Measurements from ENCODE around the gene ADCK1. TPM values are rescaled to one million over a fixed set of nuclear protein-coding genes. Genes with fewer than 3 reads are reported as not detected.

Gene ADCK1
- total RNA-seq, 1 experiment from 2014 or later: 12.2 TPM

- Histone ChIP-seq H2AFZ (ENCODE audit: low read length) (no peak overlapping the region), H3K27ac (ENCODE audit: insufficient read length, low read depth, low read length) (no peak overlapping the region), H3K23ac (ENCODE audit: insufficient read length, low read depth, low read length) (no peak overlapping the region), H4K20me1 (ENCODE audit: control insufficient read depth, insufficient read depth, insufficient read length) (no peaks in the 10 kb centered on the region), H2BK5ac (ENCODE audit: insufficient read length, low read length) (no peak overlapping the region), H3K18ac (ENCODE audit: insufficient read length, low read depth, low read length) (no peak overlapping the region), H3K9ac (ENCODE audit: extremely low read depth, insufficient read length, low read length) (no peak overlapping the region), H3T11ph (ENCODE audit: low read length) (no peak overlapping the region), H3K27me3 (ENCODE audit: insufficient read depth, low read length) (no peaks in the 10 kb centered on the region), H3K79me1 (ENCODE audit: insufficient read depth, low read depth, low read length, poor library complexity, severe bottlenecking) (no peaks in the 10 kb centered on the region), H2AK5ac (ENCODE audit: insufficient read length, low read length) (no peak overlapping the region), H4K5ac (ENCODE audit: insufficient read length, low read depth, low read length) (no peak overlapping the region), H3K79me2 (ENCODE audit: insufficient read depth, low read length) (no peaks in the 10 kb centered on the region), H3K23me2 (ENCODE audit: insufficient read length, low read depth, low read length, poor library complexity, severe bottlenecking) (peaks cover 6% of the 10 kb centered on the region), H4K91ac (ENCODE audit: insufficient read length, low read depth, low read length) (no peak overlapping the region), H2BK12ac (ENCODE audit: insufficient read length, low read depth, low read length) (no peak overlapping the region), H3K14ac (ENCODE audit: insufficient read depth, low read length) (no peak overlapping the region), H2BK120ac (ENCODE audit: low read depth, low read length, poor library complexity, severe bottlenecking) (no peak overlapping the region), H3K9me3 (ENCODE audit: control insufficient read depth, low read depth, low read length) (no peaks in the 10 kb centered on the region), H2BK20ac (ENCODE audit: low read depth, low read length, poor library complexity, severe bottlenecking) (no peak overlapping the region), H3K4me2 (ENCODE audit: insufficient read depth, insufficient read length, low read length) (no peak overlapping the region), H3K56ac (ENCODE audit: insufficient read length, low read depth, low read length) (no peak overlapping the region), H3K4me1 (ENCODE audit: insufficient read depth, low read length) (no peaks in the 10 kb centered on the region), H2BK15ac (ENCODE audit: low read depth, low read length) (no peak overlapping the region), H3K4ac (ENCODE audit: low read depth, low read length) (no peak overlapping the region), H4K8ac (replicated peaks; ENCODE audit: insufficient read length, low read depth, low read length) (no peak overlapping the region)
- Mint-ChIP-seq H3K27me3 (ENCODE audit: low read depth) (peaks cover 8% of the 10 kb centered on the region), H3K36me3 (ENCODE audit: insufficient read depth in 1 of 3, low read depth in 3 of 3) (no peaks in the 10 kb centered on the region), H3K27ac (no peak overlapping the region; a peak in 1 of 7 replicates), H3K9me3 (peaks cover 3 to 5% of the 10 kb centered on the region in 2 experiments; a peak in 4 of 5 replicates), H3K4me3 (no peak overlapping the region), H3K4me1 (peaks cover 3% of the 10 kb centered on the region in 2 experiments; a peak in 3 of 4 replicates)
- no peak for DNase-seq
- no peak for TF ChIP-seq CTCF (conservative IDR thresholded peaks at IDR 0.05)
- no CpG with 5 or more reads among the region's 10 CpGs for WGBS (ENCODE audit: extremely low coverage, insufficient read length, low lambda C conversion rate)
These were observed 163.0 kb downstream of the ADCK1 start for GRCh38 chr14:77962731-77963520.
